GM10248 (cell line): ENCODE results near the gene AUP1.

Source experiments
- CTCF ChIA-PET: fragments of 300-600 bp; sonication (Branson Sonifier 250); formaldehyde crosslinking; extraction: SDS; loops from one replicate; lab custom pipeline; 2021; ENCODE audit warnings: antibody characterized with exemption; lab: Yijun Ruan, JAX
- POLR2A ChIA-PET: fragments of 350-650 bp; sonication (Branson Sonifier 250); formaldehyde crosslinking; extraction: SDS; loops from one replicate; lab custom pipeline; 2020; ENCODE audit warnings: antibody characterized with exemption; lab: Yijun Ruan, JAX
- DNase-seq: peaks from one replicate; pipeline ENCODE4 v3.0.0; 2012; ENCODE audit errors: extremely low spot score
- CTCF ChIP-seq: IDR thresholded peaks from 2 replicates; pipeline ENCODE4 v1.5.1; 2012; ENCODE audit warnings: mild to moderate bottlenecking, low read depth; ENCODE audit errors: extremely low read depth, missing control alignments, control extremely low read depth

Gene AUP1

GRCh38 chr2:74538881-74539339 lies 9.4 kb upstream of the AUP1 start:
- CTCF ChIA-PET: interaction anchor here (0.9 to 3.0 kb wide), 9 partner anchors 8 to 55 kb away, joined by 3 to 19 read pairs (median 5); partner anchors contain the start of genes AUP1 and HTRA2

GRCh38 chr2:74537140-74537539 lies 7.6 kb upstream of the AUP1 start:
- no peak for DNase-seq
- ChIA-PET CTCF (no interaction called here), POLR2A (no interaction called here)
- TF ChIP-seq CTCF: no peak

More at GRCh38 chr2:74538881-74539339, 9.4 kb upstream of the AUP1 start:
- DNase-seq: peak; percentile 53
- POLR2A ChIA-PET: interaction anchor here (0.6 to 2.4 kb wide), 5 partner anchors 9 to 67 kb away, joined by 3 to 12 read pairs (median 4); partner anchors contain the start of genes AUP1, HTRA2 and MRPL53
- no peak for TF ChIP-seq CTCF

- DNase-seq: no peak
- ChIA-PET POLR2A (no interaction called here), CTCF (interaction anchor here (1.2 kb wide), 1 partner anchor 29 kb away, joined by 3 read pairs; no protein-coding TSS in a partner anchor)
- TF ChIP-seq CTCF: no peak
Observed at GRCh38 chr2:74536166-74536950, 6.9 kb upstream of the AUP1 start.

- ChIA-PET CTCF (interaction anchor here (1.2 kb wide), 1 partner anchor 29 kb away, joined by 3 read pairs; no protein-coding TSS in a partner anchor), POLR2A (no interaction called here)
- TF ChIP-seq CTCF: no peak
- DNase-seq: no peak
Observed at GRCh38 chr2:74535440-74535965, 6.0 kb upstream of the AUP1 start.

DNA sequence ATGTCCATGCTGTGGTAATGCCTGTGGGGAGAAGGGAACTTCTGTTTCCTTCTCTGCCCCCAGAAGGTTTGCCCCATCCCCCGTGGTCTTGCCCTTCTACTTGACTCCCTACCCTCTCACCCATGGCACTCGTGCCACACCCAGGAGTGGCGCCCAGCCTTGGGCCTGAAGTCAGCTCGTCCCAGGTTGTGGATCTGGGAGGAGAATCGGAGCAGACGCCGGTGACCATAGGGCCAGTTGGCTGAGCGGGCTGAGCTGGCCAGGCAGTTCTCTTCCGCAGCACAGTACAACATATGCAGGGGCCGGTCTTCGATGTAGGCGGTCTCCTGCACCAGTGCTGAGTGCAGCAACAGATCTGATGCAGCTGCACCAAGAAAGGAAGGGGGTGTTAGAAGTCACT lies 4.9 kb upstream of the AUP1 start:
- ChIA-PET CTCF (interaction anchor here (0.9 to 9.3 kb wide), 6 partner anchors 10 to 59 kb away, joined by 3 to 76 read pairs (median 10); partner anchors contain the start of genes CCDC142 and TTC31), POLR2A (no interaction called here)
- TF ChIP-seq CTCF: no peak
- DNase-seq: no peak

DNA sequence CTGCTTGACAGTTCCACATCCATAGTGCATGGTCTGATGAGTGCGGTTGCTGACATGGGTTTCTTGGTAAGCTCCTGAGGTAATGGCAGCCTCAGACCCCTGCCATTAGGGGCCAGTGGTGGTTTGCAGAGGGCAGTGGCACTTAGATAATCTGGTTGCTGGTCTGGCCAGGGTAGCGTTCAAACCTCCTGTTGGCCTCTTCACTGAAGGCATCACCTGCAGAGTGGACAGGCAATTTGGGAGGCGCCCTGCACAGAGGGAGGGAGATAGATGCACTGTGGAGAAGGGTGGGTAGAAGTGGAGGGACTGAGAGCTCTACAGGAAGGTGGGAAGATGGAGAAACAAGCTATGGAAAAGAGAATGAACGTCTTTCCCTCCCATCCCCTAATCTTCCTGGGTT lies 4.0 kb upstream of the AUP1 start:
- ChIA-PET CTCF (interaction anchor here (1.2 to 9.3 kb wide), 7 partner anchors 11 to 54 kb away, joined by 4 to 76 read pairs (median 16); partner anchors contain the start of genes CCDC142 and TTC31), POLR2A (no interaction called here)
- TF ChIP-seq CTCF: no peak
- no peak for DNase-seq
